HT-29 (cell line): ENCODE measurements around the gene TRIM52. TPM values are rescaled to one million over a fixed set of nuclear protein-coding genes. Genes with fewer than 3 reads are reported as not detected.
"Not testable (repeated sequence)": the region's sequence is repeated elsewhere in the genome, so short reads cannot be mapped to it uniquely, and the experiment has no call there.

Source experiments
- DNase-seq: peaks from one replicate; pipeline ENCODE4 v3.0.0-alpha.2; 2015; ENCODE audit warnings: low spot score
- small RNA-seq: library from RNA; depleted of rRNA; stranded (forward); fragments of <200 nt; gene quantifications from one replicate; pipeline ENCODE3, GENCODE V24; 2014
- total RNA-seq: library from RNA; depleted of rRNA; stranded (reverse); fragments of >200 nt; shearing (Covaris generic); gene quantifications from 2 replicates; pipeline ENCODE4 v1.2.3, GENCODE V29; 2014; rRNA removed

Gene TRIM52
- total RNA-seq, 1 experiment from 2014 or later, result 4.8 TPM

GRCh38 chr5:181215997-181216989, 44.6 kb downstream of the TRIM52 start:
- peak; percentile 31 for DNase-seq

- not testable (repeated sequence) for DNase-seq
These were observed 46.7 kb downstream of the TRIM52 start for GRCh38 chr5:181214249-181214648.

DNA sequence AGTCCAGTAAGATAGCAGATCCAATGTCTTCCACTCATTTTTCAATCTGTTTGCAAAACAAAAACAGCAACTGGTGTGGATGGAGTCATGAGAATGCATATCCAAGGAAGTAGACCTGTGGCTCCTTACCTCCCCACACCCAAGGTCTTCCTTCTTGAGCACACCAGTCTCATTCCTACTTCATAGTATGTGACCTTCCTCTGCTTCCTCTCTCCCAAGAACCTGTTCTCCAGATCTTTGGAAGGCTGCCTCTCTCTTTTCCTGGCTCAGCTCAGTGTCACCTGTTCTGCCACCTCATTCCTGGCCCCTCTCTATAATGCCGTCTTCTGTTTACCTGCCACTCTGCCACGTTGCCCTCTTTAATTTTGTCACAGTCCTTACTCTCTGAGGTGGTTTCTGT, 48.0 kb downstream of the TRIM52 start:
- DNase-seq, result no peak

- no peak for DNase-seq
These were observed 48.9 kb downstream of the TRIM52 start for GRCh38 chr5:181212080-181212479.

GRCh38 chr5:181211208-181211607, 49.7 kb downstream of the TRIM52 start:
- no peak for DNase-seq

GRCh38 chr5:181210698-181211097, 50.2 kb downstream of the TRIM52 start:
- not testable (repeated sequence) for DNase-seq

- DNase-seq, result not testable (repeated sequence)
These were observed 50.8 kb downstream of the TRIM52 start for GRCh38 chr5:181210148-181210547.

DNA sequence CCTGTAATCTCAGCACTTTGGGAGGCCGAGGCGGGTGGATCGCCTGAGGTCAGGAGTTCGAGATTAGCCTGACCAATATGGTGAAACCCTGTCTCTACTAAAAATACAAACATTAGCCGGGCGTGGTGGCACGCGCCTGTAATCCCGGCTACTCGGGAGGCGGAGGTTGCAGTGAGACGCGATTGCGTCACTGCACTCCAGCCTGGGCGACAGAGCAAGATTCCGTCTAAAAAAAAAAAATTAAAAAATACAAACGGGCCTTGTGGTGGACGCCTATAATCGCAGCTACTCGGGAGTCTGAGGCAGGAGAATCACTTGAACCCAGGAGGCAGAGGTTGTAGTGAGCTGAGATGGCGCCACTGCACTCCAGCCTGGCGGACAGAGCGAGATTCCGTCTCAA, 51.9 kb downstream of the TRIM52 start:
- not testable (repeated sequence) for DNase-seq

DNA sequence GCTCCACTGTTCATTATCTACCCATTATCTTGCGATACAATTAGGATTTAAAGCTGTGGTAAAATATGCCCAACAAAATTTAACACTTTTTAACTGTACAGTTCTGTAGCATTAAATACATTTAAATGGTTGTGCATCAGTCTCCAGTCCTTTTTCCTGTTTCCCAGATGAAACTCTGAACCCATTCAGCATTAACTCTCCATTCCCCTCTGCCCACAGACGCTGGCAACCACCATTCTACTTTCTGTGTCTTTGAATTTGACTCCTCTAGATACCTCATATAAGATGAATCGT, 53.0 kb downstream of the TRIM52 start:
- DNase-seq, result no peak

DNA sequence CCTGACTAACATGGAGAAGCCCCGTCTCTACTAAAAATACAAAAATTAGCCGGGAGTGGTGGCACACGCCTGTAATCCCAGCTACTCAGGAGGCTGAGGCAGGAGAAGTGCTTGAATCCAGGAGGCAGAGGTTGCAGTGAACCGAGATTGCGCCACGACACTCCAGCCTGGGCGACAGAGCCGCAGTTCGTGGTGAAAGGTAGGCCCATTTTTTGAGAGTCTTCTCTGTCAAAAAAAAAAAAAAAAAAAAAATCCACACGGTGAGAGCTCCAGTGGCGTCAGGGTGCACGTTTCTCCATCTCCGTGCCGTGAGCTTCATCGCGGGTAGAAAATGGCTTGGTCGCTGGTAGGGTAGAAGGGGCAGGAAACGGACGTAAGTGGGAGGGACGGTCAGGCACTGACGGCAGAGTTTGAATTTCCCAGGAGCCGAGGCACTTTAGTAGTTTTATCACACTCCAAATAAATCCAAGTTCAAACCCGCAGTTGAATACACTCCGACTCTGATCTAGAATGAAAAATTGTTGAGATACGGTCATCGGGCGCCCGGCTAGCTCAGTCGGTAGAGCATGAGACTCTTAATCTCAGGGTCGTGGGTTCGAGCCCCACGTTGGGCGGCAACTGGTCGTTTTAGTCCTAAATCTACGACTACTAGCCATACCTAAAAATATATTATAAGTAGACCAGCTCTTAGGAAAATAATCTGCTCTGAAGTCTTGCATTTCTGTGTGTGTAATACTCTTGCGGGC, 53.6 kb downstream of the TRIM52 start:
- peak; percentile 95 for DNase-seq

DNA sequence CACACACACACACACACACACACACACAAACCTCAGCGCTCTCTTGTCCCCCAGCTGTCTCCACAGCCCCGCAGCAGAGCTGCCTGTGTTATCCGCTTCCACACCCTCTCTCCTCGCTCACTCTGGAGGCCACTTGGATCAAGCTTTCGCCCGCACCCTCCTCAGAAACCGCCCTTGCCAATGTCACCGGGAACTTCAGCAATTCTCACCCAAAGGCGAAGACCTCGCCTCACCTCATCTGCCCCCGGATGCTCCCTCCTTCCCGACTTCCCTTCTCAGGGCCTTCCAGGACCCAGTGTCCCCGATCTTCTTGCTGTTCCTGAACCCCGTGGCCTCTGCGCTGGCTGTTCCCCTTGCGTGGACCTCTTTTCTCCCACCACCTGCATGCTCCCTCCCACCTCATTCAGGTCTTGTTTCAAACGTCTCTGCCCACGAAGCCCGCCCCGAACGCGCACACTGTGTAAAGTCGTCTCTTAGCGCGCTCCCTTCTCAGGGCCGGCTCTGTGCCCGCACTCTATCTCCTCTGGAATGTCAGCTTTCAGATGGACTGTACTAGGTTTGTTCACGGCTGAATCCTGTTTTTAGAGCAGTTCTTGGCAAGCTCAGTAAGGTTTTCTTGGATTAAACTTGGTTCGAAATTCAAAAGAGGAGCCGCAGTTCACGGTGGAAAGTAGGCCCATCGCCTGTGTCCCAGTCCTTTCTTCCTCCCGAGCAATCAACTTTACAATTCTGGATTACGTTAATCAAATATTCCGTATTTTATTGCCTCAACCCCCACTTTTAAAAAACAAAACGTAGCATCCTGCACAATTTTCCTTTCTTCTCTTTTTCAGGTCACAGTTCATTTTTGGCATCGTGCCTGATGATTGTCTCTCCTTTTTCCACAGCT, 54.9 kb downstream of the TRIM52 start:
- DNase-seq, result peak; percentile 58

Small RNA genes lying within 50 kb of the gene (small RNA-seq; reads per million reads assigned to genes)
- gene MIR4638, result not detected
- not detected for gene RNU6-705P
- not detected for gene SNORD95
- not detected for gene SNORD96A

Other genes with a start within 250 kb of the TRIM52 start
- 32.4 and 36.7 TPM in 2 replicates for gene BTNL9, start 220.9 kb downstream of the TRIM52 start, total RNA-seq
- not detected in 2 replicates for gene OR2V1, start 130.0 kb downstream of the TRIM52 start, total RNA-seq
- not detected in 2 replicates for gene OR2V2, start 113.6 kb downstream of the TRIM52 start, total RNA-seq
- 2.9 and 5.5 TPM in 2 replicates for gene TRIM7, start 55.9 kb downstream of the TRIM52 start, total RNA-seq
- 29.9 and 37.9 TPM in 2 replicates for gene TRIM41, start 37.9 kb downstream of the TRIM52 start, total RNA-seq
- gene RACK1, start 17.2 kb downstream of the TRIM52 start, total RNA-seq, result 4,450 and 4,738 TPM in 2 replicates
- gene OR4F3, start 106.1 kb upstream of the TRIM52 start, total RNA-seq, result not detected in 2 replicates